ENCODE measurements around the gene MRPL55. TPM values are rescaled to one million over a fixed set of nuclear protein-coding genes. Genes with fewer than 3 reads are reported as not detected.

MRPL55 gene
- total RNA-seq, 3 donors from 2014 or later (not counting 1 experiment from before 2014, with no cell fraction given) = 50.0 to 70.6 (median 64.1) TPM

DNA sequence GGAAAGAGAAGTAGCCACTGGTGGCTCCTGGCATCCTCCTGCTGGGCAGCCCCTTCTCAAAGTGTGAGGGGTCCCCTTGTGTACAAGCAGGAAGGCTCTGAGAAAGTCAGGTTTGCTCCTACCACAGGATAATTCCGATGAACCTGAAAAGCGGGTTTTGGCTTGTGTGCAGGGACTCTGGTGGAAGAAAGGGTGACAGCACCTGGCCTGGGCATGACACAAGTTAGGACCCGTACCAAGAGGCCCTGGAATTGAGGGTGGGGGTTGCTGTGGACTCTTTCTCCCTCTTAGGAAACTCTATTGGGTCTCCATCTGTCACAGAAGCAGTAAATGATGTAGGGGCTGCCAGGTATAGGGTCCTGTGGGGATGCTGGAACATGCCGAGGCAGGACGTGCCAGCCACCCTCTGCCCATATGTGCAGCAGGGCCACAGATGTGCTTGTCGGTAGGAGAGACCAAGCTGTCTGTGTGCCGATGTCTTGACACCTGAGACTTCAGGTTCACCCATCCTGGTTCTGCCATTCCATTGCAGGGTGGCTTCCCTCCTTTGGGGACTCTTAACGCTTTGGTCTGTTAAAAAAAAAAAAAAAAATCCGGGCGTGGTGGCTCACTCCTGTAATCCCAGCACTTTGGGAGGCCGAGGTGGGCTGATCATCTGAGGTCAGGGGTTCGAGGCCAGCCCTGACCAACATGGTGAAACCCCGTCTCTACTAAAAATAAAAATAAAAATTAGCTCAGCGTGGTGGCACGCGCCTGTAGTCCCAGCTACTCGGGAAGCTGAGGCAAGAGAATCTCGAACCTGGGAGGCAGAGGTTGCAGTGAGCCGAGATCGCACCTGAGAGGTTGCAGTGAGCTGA lies 15.8 kb downstream of the MRPL55 start:
- Histone ChIP-seq H3K36me3 (ENCODE audit: control insufficient read depth, insufficient read depth, low read length) (peaks cover 24% of the 10 kb centered on the region), H3K4me1 (ENCODE audit: control insufficient read depth, insufficient read depth, low read length) (peaks cover 77% of the 10 kb centered on the region), H3K27ac (ENCODE audit: low read length) (no peak overlapping the region), H3K9me3 (ENCODE audit: control insufficient read depth, insufficient read depth, low read length) (peaks cover 13% of the 10 kb centered on the region), H3K27me3 (ENCODE audit: control insufficient read depth, insufficient read depth, low read length) (no peaks in the 10 kb centered on the region), H3K4me3 (ENCODE audit: low read length) (no peak overlapping the region)
- Mint-ChIP-seq H3K27me3 (ENCODE audit: low read depth in 2 of 2) (no peaks in the 10 kb centered on the region), H3K4me3 (no peak overlapping the region), H3K4me1 (peaks cover 71 to 76% of the 10 kb centered on the region in 2 donors), H3K27ac (peak overlapping the region; percentile 54 to 92), H3K36me3 (peaks cover 7% of the 10 kb centered on the region), H3K9me3 (peaks cover 3 to 8% of the 10 kb centered on the region in 2 donors)
- ATAC-seq (no peak), DNase-seq (no peak)
- TF ChIP-seq CTCF (IDR thresholded peaks at IDR 0.05) = no peak
- intact Hi-C loops (cut with micrococcal nuclease) = no loop called here
- 96% methylated on average over 19 of the region's 20 CpGs for WGBS (ENCODE audit: insufficient coverage)

DNA sequence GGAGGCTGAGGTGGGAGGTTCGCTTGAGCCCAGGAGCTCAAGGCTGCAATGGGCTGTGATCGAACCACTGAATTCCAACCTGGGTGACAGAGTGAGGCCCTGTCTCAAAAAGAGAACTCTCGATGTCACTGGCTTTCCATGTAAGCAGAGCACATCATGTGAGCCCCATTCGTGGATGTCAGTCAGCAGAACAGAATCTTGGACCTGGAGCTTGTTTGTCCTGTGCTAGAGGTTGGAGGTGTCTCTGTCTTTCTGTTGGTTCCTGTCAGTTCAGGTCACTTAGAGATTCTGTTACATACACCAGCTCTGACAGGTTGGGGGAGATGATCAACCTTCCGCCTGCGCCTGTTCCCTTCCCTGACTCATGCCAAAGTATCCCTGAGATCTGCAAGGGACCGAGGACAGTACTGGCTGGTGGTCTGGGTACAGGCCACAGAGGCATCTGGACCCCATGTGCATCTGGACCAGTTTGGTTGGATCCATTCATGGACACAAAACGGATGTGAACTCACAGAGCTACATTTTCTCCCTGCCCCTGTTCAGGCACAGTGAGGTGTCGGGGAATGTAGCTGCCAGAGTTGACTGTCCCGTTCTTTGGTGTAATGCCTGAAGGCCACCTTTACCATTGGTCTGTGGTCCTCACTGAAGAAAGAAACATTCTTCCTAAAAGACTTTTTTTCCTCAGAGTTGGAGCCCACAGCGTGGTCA lies 16.6 kb downstream of the MRPL55 start:
- ATAC-seq (no peak), DNase-seq (no peak)
- Mint-ChIP-seq H3K27me3 (ENCODE audit: low read depth in 2 of 2) (no peaks in the 10 kb centered on the region), H3K9me3 (peaks cover 3 to 8% of the 10 kb centered on the region in 2 donors), H3K4me1 (peaks cover 72 to 77% of the 10 kb centered on the region in 2 donors), H3K36me3 (peaks cover 7% of the 10 kb centered on the region), H3K4me3 (no peak overlapping the region), H3K27ac (peak overlapping the region; percentile 92 to 94)
- Histone ChIP-seq H3K27ac (ENCODE audit: low read length) (no peak overlapping the region), H3K27me3 (ENCODE audit: control insufficient read depth, insufficient read depth, low read length) (no peaks in the 10 kb centered on the region), H3K4me3 (ENCODE audit: low read length) (no peak overlapping the region), H3K36me3 (ENCODE audit: control insufficient read depth, insufficient read depth, low read length) (peaks cover 16% of the 10 kb centered on the region), H3K9me3 (ENCODE audit: control insufficient read depth, insufficient read depth, low read length) (peaks cover 13% of the 10 kb centered on the region), H3K4me1 (ENCODE audit: control insufficient read depth, insufficient read depth, low read length) (peaks cover 78% of the 10 kb centered on the region)
- no peak for TF ChIP-seq CTCF (IDR thresholded peaks at IDR 0.05)
- 94% methylated on average over 11 of the region's 11 CpGs for WGBS (ENCODE audit: insufficient coverage)
- intact Hi-C loops (cut with micrococcal nuclease) = no loop called here

DNA sequence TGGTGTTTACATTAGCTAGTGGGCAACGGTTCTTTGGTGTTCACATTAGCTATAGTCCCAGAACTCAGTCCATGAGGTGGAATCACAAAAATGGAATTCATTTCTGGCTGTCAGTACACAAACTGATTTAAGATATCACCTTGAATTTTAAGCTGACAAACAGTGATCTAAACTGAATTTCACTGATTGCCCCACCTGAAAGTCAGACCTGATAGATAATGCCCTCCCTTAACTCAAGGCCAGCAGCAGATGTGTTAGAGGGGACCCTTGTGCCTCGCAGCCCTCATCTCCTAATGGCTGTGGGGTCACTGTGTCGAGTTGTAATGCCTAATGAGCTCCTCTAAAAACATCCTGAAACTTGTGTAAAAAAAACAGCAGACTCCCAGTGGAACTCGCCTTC lies 18.0 kb downstream of the MRPL55 start:
- ATAC-seq (no peak), DNase-seq (no peak)
- WGBS (ENCODE audit: insufficient coverage) = 80% methylated on average over 4 of the region's 4 CpGs
- intact Hi-C loops (cut with micrococcal nuclease) = no loop called here
- H3K27me3 Mint-ChIP-seq (ENCODE audit: low read depth in 2 of 2) = no peaks in the 10 kb centered on the region
- Histone ChIP-seq H3K27ac (ENCODE audit: low read length) (no peak overlapping the region), H3K4me3 (ENCODE audit: low read length) (no peak overlapping the region), H3K36me3 (ENCODE audit: control insufficient read depth, insufficient read depth, low read length) (peaks cover 9% of the 10 kb centered on the region), H3K4me1 (ENCODE audit: control insufficient read depth, insufficient read depth, low read length) (peaks cover 80% of the 10 kb centered on the region), H3K9me3 (ENCODE audit: control insufficient read depth, insufficient read depth, low read length) (peaks cover 13% of the 10 kb centered on the region), H3K27me3 (ENCODE audit: control insufficient read depth, insufficient read depth, low read length) (no peaks in the 10 kb centered on the region)
- TF ChIP-seq CTCF (IDR thresholded peaks at IDR 0.05) = no peak
- peaks cover 82 to 86% of the 10 kb centered on the region in 2 donors for H3K4me1 Mint-ChIP-seq
- peak overlapping the region; percentile 92 to 94 for H3K27ac Mint-ChIP-seq
- peaks cover 7% of the 10 kb centered on the region for H3K36me3 Mint-ChIP-seq
- peaks cover 3 to 8% of the 10 kb centered on the region in 2 donors for H3K9me3 Mint-ChIP-seq
- peak overlapping the region; percentile 68 for H3K4me3 Mint-ChIP-seq

Measured in natural killer cell (primary cell).